Type B pancreatic cell (in vitro differentiated cells): ENCODE results near the gene SPOP. TPM values are rescaled to one million over a fixed set of nuclear protein-coding genes. Genes with fewer than 3 reads are reported as not detected.

Source experiments
- DNase-seq: peaks from one replicate; pipeline ENCODE4 v3.0.0; 2021; ENCODE audit warnings: mixed read lengths; ENCODE audit not compliant: unreplicated experiment; ENCODE audit errors: extremely low spot score
- H3K27ac Mint-ChIP-seq: 2 replicates; pipeline ENCODE4 v1.8.0; 2021; ENCODE audit warnings: mild to moderate bottlenecking, mixed read lengths
- H3K27me3 Mint-ChIP-seq: 2 replicates; pipeline ENCODE4 v1.8.0; 2021; ENCODE audit warnings: mixed read lengths
- H3K36me3 Mint-ChIP-seq: 2 replicates; pipeline ENCODE4 v1.8.0; 2021; ENCODE audit warnings: mixed read lengths
- H3K4me1 Mint-ChIP-seq: one replicate; pipeline ENCODE4 v1.8.0; 2021; ENCODE audit warnings: mixed read lengths; ENCODE audit not compliant: unreplicated experiment
- H3K4me3 Mint-ChIP-seq: 2 replicates; pipeline ENCODE4 v1.8.0; 2021; ENCODE audit warnings: mild to moderate bottlenecking, mixed read lengths
- H3K9me3 Mint-ChIP-seq: 2 replicates; pipeline ENCODE4 v1.8.0; 2021; ENCODE audit warnings: mixed read lengths
- total RNA-seq: library from RNA; stranded (reverse); gene quantifications from 2 replicates; pipeline ENCODE4 v1.2.1, GENCODE V29; 2021; ENCODE audit warnings: low replicate concordance
- TF ChIP-seq, protein P1 (sequence below): fragments of 200-600 bp; sonication (generic); conservative IDR thresholded peaks from 2 replicates; pipeline ENCODE4 v1.5.0; 2021; ENCODE audit warnings: antibody characterized with exemption, mild to moderate bottlenecking

The SPOP gene
- total RNA-seq, 1 donor from 2014 or later, result 67.7 TPM

DNA sequence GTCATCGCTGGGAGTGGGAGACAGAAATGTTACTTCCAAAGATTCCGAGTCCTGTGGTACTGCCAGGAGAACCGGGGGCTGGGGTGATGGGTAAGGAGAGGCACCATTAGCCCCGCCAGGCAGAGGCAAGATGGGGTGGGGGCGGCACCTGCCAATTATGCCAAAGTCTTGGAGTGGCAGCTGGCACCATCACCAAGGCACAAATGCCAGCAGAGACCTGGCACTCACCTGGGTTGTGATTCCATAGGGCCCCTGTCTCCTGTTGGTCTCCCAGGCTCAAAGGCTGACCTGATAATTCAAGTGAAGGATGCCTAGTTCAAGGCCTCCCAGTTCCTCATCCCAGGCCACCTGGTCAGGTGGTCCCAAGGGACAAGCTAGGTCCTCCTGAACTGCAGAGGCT is 94.7 kb downstream of the SPOP start:
- TF ChIP-seq, protein P1, sequence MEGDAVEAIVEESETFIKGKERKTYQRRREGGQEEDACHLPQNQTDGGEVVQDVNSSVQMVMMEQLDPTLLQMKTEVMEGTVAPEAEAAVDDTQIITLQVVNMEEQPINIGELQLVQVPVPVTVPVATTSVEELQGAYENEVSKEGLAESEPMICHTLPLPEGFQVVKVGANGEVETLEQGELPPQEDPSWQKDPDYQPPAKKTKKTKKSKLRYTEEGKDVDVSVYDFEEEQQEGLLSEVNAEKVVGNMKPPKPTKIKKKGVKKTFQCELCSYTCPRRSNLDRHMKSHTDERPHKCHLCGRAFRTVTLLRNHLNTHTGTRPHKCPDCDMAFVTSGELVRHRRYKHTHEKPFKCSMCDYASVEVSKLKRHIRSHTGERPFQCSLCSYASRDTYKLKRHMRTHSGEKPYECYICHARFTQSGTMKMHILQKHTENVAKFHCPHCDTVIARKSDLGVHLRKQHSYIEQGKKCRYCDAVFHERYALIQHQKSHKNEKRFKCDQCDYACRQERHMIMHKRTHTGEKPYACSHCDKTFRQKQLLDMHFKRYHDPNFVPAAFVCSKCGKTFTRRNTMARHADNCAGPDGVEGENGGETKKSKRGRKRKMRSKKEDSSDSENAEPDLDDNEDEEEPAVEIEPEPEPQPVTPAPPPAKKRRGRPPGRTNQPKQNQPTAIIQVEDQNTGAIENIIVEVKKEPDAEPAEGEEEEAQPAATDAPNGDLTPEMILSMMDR, result no peak
- H3K36me3 Mint-ChIP-seq, result no peaks in the 10 kb centered on the region
- H3K27ac Mint-ChIP-seq, result no peak overlapping the region
- H3K9me3 Mint-ChIP-seq, result no peaks in the 10 kb centered on the region
- H3K4me3 Mint-ChIP-seq, result no peak overlapping the region
- H3K4me1 Mint-ChIP-seq, result peaks cover 8% of the 10 kb centered on the region
- no peaks in the 10 kb centered on the region for H3K27me3 Mint-ChIP-seq
- no peak for DNase-seq

DNA sequence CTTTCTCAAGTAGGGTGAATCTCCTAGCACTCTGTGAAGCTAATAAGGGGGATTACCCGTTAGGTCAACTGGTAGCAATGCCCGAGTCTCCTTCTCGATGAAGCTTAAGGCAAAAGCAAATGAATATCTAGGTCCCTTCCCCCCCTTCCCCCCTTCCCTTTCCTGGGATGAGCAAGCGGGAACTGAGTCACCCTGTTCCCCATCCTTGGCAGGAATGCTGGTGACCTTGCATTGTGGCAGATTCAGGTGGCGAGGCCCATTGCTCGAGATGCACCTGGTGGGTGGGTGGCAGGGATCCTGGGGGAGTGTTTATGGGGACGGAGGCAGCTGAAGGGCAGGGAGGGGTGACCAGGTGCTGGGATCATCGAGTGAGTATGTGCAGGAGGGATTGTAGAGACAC is 95.1 kb downstream of the SPOP start:
- Mint-ChIP-seq H3K36me3 (no peaks in the 10 kb centered on the region), H3K9me3 (no peaks in the 10 kb centered on the region), H3K27me3 (peaks cover 4% of the 10 kb centered on the region), H3K4me3 (no peak overlapping the region), H3K4me1 (peaks cover 8% of the 10 kb centered on the region), H3K27ac (no peak overlapping the region)
- TF ChIP-seq, protein P1, result no peak
- DNase-seq, result no peak

DNA sequence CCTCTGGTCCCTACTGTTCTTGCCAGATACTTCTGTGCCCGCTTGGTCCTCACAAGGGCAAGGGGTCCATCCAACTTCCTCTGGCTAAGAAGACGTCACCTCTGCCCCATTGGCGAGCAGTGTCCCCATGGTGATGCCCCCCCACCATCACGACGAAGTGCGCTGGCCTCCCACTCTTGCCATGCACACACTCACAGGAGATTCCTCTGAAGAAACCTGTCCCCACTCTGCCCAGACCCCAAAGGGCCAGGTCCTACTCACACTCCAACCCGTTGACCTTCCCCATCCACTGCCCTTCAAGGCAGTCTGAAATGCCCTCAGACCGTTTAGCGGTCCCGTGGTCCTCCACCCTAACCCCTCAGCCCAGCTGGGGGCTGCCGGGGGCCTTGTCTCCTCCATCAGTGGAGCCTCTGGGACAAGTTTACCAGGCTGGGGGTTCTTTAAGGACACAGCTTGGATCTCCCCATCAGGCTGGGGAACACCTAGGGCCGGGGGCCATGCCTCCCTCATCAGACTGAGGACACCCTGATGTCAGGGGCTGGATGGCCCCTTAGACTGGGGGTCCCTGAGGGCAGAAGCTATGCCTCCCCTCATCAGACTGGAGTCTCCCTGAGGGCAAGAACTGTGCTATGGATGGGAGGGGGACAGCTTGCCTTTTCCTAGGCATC is 95.7 kb downstream of the SPOP start:
- Mint-ChIP-seq H3K27me3 (peaks cover 10% of the 10 kb centered on the region), H3K4me1 (peaks cover 8% of the 10 kb centered on the region), H3K9me3 (no peaks in the 10 kb centered on the region), H3K4me3 (no peak overlapping the region), H3K36me3 (no peaks in the 10 kb centered on the region), H3K27ac (no peak overlapping the region)
- DNase-seq, result no peak
- TF ChIP-seq, protein P1, result no peak

DNA sequence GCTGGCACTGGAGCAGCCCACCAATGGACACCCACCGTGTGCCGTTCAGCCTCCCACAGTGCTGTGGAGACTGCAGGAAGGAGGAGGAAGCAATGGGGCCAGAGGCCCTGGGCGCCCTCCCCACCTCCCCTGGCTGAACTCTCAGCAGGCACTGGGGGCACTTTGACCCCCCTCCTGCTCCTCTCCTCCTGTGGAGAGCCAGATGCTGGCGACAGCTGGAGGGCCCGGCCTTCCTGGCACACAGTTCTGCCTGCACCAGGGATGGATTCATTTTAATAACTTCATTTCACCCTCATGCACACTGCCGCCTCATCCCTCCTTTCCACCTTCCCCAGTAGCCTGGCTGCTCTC is 96.3 kb downstream of the SPOP start:
- H3K27me3 Mint-ChIP-seq, result peaks cover 14% of the 10 kb centered on the region
- no peaks in the 10 kb centered on the region for H3K36me3 Mint-ChIP-seq
- no peak overlapping the region for H3K4me3 Mint-ChIP-seq
- H3K9me3 Mint-ChIP-seq, result no peaks in the 10 kb centered on the region
- H3K4me1 Mint-ChIP-seq, result peaks cover 8% of the 10 kb centered on the region
- no peak overlapping the region for H3K27ac Mint-ChIP-seq
- no peak for DNase-seq
- TF ChIP-seq, protein P1, result no peak

DNA sequence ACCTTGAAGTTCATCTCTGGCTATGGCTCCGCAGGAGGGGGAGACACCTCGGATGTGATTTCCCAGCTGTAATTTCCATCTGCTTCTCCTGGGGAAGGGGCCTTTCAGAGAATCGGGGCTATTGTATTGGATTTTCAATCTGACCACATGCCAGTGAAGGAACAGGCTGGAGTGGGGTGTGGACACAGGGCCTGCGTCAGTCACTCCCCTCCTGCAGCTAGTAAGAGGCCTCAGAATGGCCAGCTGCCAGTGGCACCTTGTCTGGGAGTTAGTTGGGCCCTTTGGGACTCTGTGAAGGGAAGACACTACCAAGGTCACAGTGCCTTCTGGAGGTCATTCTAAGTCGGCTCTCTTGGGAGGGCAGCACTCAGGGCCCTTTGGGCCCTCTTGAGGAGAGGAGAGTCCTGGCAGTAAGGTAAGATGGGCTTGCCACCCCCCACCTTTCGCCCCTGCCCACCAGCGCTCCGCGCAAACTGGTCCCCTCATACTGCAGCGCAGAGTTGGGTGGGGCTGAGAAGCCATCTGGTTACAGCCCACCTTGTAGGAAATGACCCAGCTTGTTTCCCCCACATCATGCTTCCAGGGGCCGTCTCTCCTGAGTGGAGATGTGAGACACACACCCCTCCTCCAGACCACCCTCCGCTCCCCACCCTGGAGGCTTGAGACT is 96.8 kb downstream of the SPOP start:
- no peak for DNase-seq
- TF ChIP-seq, protein P1, result no peak
- Mint-ChIP-seq H3K4me3 (no peak overlapping the region), H3K9me3 (no peaks in the 10 kb centered on the region), H3K27ac (no peak overlapping the region), H3K27me3 (peaks cover 14% of the 10 kb centered on the region), H3K36me3 (no peaks in the 10 kb centered on the region), H3K4me1 (peaks cover 5% of the 10 kb centered on the region)
